GM18868 (cell line): ENCODE measurements around the gene CDCA7.
"Not testable (repeated sequence)": the region's sequence is repeated elsewhere in the genome, so short reads cannot be mapped to it uniquely, and the experiment has no call there.

ENCODE experiments used
- ATAC-seq: cut with Tn5 transposase; IDR thresholded peaks from one replicate; pipeline ENCODE4 v1.9.1; 2021; ENCODE audit warnings: mild to moderate bottlenecking, moderate library complexity; ENCODE audit not compliant: unreplicated experiment

CDCA7 gene

DNA sequence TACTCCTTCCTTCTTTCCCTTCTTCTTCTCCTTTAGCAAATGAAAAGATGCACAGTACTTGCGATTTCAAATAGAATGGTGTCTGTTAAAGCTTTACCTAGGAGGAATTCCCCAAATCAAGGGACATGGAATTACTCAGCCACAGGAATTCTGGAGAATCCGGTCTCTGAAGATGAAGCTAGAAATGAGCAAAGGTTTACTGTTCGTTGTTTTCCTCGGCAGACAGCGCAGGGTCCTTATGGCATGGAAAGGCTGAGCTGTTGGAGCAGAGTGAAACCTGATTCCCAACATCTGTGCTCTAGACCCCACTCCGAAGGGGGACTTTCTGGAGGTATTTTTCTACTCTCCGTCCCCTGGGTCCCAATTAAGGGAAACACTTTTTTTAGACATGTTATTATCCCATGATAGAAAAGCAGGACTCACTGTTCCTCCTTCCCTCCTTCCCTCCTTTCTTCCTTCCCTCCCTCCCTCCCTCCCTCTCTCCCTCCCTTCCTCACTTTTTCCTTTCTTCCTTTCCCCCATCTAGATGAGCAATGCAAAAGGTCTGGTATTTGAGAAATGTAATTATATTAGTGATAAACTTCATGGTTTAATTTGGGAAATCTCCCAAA lies 47.1 kb downstream of the CDCA7 start:
- ATAC-seq, result no peak

DNA sequence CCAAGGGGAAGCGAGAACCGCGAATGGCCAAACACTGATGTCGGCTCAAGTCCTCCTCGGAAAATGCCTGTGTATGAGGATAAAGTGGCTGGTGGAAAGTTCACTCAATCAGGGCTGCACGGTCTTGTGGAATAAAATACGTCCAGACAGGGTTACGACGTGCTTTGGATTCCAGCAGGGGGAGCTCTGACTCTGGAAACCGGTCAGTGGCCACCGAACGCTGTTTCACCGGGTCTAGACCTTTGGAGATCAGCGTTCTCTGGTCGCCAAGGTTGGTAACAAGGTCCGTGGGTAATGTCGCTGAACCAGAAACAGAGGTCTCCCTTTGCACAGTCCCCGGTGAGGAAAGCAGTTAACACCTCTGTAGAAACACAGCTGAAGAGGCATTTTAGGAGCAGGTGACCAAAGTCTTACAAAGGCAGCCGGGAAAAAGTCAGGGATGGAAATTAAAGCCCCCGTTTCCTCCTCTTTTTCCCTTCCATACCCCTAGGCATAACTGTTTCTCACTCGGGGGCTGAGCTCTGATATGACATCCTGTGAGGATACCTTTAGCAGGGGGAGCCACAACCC lies 47.8 kb downstream of the CDCA7 start:
- ATAC-seq, result peak; percentile 72

DNA sequence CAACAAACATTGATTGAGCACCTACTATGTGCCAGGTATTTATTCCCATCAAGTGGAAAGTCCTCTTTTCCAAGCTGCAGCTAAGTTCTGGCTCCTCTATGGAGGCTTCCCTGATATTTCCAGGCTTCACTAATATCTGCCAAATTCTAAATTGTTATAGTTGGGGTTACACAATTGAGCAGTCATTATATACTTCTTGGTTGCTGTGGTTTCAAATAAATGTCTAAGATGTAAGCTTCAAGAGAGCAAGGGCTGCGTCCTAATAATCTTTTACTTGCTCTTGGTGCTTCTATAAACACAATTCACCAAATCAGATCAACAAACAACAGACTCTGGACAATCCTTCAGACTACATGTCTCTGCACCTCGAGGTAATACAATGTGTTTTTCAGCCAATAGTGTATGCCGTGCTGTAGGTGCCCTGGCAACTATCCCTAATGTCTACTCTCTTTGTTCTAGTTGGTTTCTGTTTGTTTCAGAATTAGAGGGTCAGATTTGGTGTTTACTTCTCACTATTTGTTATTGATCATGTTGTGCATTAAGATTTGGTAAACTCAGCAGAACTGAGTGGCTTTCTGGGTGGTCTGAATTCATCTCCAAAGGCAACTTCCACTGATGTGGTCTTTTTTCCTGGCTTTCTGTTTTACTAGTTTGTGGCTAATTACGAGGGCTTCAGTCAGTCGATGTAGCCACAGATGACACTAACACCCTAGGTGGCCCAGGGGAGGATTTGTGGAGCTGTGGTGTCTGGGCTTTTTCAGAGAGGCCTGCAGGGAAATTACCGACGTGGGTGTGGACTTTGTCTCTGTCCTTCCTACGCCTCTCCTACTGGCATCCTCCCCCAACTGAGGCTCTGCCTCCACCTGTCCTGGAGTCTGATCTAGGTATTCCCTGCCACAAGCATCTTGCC lies 50.4 kb downstream of the CDCA7 start:
- no peak for ATAC-seq

DNA sequence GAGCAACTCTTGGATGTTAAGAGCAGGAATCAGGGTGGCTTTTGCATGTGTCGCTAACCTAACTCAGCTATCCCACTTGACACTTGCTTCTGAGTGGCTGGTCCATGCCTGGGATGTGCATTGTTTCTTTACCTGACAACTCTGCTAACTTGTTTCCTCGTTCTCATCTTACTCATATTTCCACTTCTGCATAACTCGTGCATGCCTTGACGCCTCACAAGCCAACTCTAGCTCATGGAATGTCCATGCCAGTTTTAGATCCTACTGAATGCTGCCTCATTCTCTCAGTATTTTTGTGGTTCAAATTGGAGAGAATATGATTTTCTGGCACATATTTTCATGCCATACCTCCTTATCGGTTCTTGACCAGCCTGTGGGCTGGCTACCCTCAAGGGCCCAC lies 52.5 kb downstream of the CDCA7 start:
- ATAC-seq, result no peak

DNA sequence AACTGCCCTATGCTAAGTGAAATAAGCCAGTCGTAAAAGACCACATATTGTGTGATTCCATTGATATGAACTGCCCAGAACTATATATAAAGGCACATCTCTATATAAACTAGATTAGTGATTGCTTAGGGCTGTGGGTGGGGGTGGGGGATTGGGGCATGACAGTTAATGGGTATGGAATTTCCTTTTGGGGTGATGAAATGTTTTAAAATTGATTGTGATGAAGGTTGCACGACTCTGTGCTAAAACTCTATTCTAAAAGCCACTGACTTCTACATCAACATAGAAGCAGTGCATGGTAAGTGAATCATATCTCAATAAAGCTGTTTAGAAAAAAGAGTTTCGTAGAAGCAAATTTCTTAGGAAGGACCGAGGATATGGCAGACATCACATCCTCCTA lies 53.0 kb downstream of the CDCA7 start:
- no peak for ATAC-seq

DNA sequence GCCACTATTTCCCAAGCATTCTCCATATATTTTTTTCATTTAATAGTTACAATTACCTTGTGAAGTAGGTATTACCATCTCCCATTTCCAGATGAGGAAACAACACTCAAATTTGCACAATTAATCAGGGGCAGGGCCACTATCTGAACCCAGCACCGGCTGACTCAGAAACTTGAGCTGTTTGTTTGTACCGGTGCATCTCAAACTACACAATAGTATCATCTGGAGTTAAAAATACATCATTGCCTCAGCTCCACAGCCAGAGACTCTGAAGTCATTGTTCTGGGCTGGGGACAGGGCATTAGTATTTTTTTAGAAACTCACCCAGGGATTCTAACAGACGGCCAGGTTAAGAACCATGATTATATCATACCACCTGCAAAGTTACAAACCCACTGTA lies 55.9 kb downstream of the CDCA7 start:
- ATAC-seq, result no peak

DNA sequence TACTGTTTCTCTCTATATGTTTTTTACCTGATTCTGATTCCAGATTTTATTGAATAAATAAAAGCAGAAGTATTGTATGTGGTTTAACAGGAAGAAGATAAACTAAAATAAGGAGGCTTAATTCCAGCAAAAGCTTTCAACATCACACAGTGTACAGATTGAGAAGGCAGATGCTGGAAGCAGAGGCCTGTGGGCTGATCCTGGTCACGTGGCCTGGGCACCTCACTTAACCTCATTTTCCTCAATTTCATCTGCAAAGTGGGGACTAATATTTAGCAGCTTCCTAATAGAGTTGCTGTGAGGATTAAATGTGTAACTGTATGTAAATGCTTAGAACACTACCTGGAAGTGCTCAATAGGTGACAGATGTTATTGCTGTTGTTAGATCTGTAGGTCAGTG lies 58.0 kb downstream of the CDCA7 start:
- no peak for ATAC-seq

DNA sequence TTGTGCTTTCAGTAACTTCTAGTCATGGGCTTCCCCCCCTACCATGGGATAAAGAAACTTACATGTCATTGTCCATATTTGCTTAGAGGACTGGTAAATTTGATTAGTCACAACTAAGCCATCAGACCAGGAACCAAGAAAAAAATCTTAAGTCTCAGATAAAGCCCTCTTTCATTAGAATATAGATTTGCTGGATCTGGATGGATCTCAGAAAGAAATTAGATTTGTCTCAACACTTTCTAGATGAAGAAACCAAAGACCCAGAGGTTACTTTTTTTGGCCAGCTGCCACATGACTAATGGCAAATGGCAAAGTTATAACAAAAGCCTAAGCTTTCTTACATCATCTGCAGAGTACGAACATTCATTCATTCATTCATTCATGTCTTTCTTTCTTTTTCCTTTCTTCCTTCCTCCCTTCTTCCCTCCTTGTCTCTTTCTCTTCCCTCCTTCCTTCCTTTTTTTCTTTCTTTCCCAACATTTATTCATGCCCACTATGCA lies 60.2 kb downstream of the CDCA7 start:
- ATAC-seq, result no peak

DNA sequence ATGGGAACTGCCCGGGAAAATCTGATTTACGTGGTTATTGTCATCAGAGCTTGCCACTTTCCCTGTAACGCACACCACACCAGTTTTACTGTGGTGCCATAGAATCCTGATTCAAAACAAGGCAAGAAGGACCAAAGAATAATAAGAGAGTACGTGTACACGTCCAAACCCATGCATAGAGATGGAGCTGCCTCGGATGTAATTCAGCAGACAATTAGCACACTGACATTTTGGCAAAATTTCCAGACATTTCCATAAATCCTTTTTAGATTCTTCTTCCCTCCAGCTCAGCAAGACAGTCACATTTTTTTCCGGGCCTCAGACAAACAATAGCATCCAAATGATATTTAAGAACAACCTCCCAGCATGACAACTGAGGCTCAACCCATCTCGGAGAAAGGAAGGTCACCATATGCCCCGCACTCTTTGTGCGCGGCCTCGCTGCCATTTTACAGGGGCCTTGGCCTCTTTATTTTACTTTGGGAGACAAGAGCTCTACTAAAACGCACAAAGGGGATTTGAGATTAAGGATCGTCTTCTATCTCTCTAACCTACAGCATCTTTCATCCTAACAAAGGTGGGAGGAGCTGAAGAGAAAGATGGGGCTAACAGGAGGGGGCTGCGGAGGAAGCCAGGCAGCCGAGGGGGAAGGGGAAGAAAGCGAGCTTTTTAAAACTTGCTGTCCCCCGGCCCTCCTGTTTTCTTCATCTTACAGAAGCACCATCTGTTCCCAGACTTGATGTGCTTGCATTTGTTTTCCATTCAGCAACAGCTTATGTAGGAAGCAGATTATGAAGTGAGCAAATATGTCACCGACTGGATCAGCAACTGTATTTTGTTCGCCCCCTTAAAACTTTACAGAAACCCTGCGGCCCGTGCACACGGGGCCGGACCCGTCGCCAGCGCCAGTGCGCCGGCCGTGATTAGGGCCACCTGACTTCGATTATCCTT lies 61.0 kb downstream of the CDCA7 start:
- no peak for ATAC-seq

DNA sequence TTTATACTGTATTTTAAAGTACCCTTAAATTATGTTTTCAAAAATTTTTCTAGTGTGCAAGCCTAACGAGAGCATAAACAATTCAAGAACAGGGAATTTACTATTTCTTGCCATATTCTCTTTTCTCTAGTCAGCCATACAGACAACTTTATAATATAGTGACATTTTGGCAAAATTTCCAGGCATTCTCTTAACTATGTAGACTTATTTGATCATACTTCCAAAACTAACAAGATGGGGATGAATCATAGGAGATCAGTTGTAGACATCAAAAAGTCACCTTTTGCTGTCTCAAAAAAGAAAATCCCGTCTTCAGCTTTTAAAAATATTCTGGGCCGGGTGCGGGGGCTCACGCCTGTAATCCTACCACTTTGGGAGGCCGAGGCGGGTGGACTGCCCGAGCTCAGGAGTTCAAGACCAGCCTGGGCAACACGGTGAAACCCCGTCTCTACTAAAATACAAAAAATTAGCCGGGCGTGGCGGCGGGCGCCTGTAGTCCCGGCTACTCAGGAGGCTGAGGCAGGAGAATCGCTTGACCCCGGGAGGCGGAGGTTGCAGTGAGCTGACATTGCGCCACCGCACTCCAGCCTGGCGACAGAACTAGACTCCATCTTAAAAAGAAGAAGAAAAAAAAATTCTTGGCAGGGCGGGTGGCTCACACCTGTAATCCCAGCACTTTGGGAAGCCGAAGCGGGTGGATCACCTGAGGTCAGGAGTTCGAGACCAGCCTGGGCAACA lies 61.9 kb downstream of the CDCA7 start:
- ATAC-seq, result not testable (repeated sequence)

DNA sequence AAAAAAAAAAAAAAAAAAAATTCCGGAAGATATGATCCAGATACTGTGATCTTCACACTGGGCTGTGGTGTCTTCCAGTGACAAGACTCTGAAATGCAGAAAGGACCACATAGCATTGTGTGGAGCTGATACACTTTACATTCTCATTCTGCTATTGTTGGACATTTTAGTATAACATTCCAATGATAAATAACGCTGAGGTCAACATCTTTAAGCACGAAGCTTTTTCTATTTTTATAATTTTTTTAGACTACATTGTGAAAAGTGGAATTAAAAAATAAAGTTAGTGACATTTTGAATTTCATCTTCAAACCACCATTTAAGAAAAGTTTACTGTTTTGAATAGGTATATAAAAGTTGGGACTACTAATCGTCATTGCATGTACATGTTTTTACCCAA lies 62.7 kb downstream of the CDCA7 start:
- no peak for ATAC-seq

DNA sequence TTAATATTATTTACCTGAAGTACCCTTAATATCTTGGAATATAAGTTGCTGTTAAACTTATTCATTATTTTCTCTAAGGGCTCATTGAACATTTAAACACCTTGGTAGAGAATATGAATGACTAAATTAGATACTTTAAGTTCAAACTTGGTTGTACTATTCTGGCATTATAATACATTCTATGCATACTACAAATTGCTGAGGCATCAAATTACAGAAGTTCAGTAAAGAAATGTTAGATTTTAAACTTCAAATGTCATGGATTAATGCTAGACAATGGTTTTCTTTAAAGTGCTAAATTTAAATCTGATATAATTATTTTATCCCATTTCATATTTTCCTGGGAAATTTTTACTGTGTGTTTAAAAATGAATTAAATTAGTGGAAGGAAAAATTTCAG lies 63.1 kb downstream of the CDCA7 start:
- no peak for ATAC-seq
